HEK293 (cell line): ENCODE data around the gene PXYLP1.

Experiments
- CTCF ChIA-PET: fragments of 350-600 bp; formaldehyde crosslinking; extraction: SDS; loops from one replicate; lab custom pipeline; 2021; ENCODE audit warnings: antibody characterized with exemption; lab: Yijun Ruan, JAX
- POLR2A ChIA-PET: fragments of 300-600 bp; formaldehyde crosslinking; extraction: SDS; loops from one replicate; lab custom pipeline; 2020; ENCODE audit warnings: antibody characterized with exemption, inconsistent platforms; lab: Yijun Ruan, JAX
- H3K27ac ChIP-seq: fragments of 200-500 bp; sonication (Bioruptor generic); 2 replicates; pipeline ENCODE4 v1.5.1; 2014; ENCODE audit warnings: low read depth, low read length, control low read depth, inconsistent platforms; ENCODE audit errors: extremely low read depth
- H3K36me3 ChIP-seq, 2 experiments: fragments of 200-500 bp in 1 of 2; sonication (Bioruptor generic) in 1 of 2; 1 replicate in 1 of 2; 2 replicates in 1 of 2; pipeline ENCODE4 v1.5.1; 2014 to 2017; ENCODE audit warnings: inconsistent platforms in 2 of 2, low read length in 2 of 2; ENCODE audit not compliant: control insufficient read depth in 2 of 2, insufficient read depth in 1 of 2
- H3K4me1 ChIP-seq: fragments of 200-500 bp; sonication (Bioruptor generic); 2 replicates; pipeline ENCODE4 v1.5.1; 2014; ENCODE audit warnings: mild to moderate bottlenecking, low read length, inconsistent platforms; ENCODE audit not compliant: control insufficient read depth, insufficient read depth
- H3K4me3 ChIP-seq: 2 replicates; pipeline ENCODE4 v1.5.1; 2011; ENCODE audit warnings: low read depth, mild to moderate bottlenecking, control low read depth, low read length, moderate library complexity
- H3K9me3 ChIP-seq: fragments of 200-500 bp; sonication (Bioruptor generic); 2 replicates; pipeline ENCODE4 v1.5.1; 2014; ENCODE audit warnings: low read depth, low read length, inconsistent platforms; ENCODE audit not compliant: control insufficient read depth, insufficient read depth
- ATF2 ChIP-seq: fragments of 450-650 bp; formaldehyde crosslinking; IDR thresholded peaks from 2 replicates; pipeline ENCODE4 v1.5.1; 2016; ENCODE audit warnings: missing biosample characterization, missing genetic modification characterization, low read depth
- GLIS1 ChIP-seq: fragments of 450-650 bp; formaldehyde crosslinking; IDR thresholded peaks from 2 replicates; pipeline ENCODE4 v1.5.1; 2016; ENCODE audit warnings: missing biosample characterization, missing genetic modification characterization
- HIC1 ChIP-seq: fragments of 450-650 bp; formaldehyde crosslinking; IDR thresholded peaks from 2 replicates; pipeline ENCODE4 v1.5.1; 2016; ENCODE audit warnings: missing biosample characterization, missing genetic modification characterization
- KLF10 ChIP-seq: fragments of 450-650 bp; IDR thresholded peaks from 2 replicates; pipeline ENCODE4 v1.5.1; 2018; ENCODE audit warnings: missing biosample characterization, mild to moderate bottlenecking, missing genetic modification characterization
- KLF8 ChIP-seq: fragments of 450-650 bp; formaldehyde crosslinking; IDR thresholded peaks from 2 replicates; pipeline ENCODE4 v1.5.1; 2016; ENCODE audit warnings: missing biosample characterization, missing genetic modification characterization
- KLF9 ChIP-seq: fragments of 450-650 bp; formaldehyde crosslinking; IDR thresholded peaks from 2 replicates; pipeline ENCODE4 v1.5.1; 2016; ENCODE audit warnings: missing biosample characterization, missing genetic modification characterization, low read depth
- OSR2 ChIP-seq: fragments of 450-650 bp; formaldehyde crosslinking; IDR thresholded peaks from 2 replicates; pipeline ENCODE4 v1.5.1; 2016; ENCODE audit warnings: missing biosample characterization, missing genetic modification characterization
- PRDM1 ChIP-seq: fragments of 450-650 bp; formaldehyde crosslinking; IDR thresholded peaks from 2 replicates; pipeline ENCODE4; 2016; ENCODE audit warnings: missing biosample characterization, missing genetic modification characterization
- SP2 ChIP-seq: fragments of 450-650 bp; formaldehyde crosslinking; IDR thresholded peaks from 2 replicates; pipeline ENCODE4 v1.5.1; 2016; ENCODE audit warnings: missing biosample characterization, missing genetic modification characterization
- YY1 ChIP-seq: fragments of 450-650 bp; formaldehyde crosslinking; IDR thresholded peaks from 2 replicates; pipeline ENCODE4 v1.5.1; 2018; ENCODE audit warnings: missing biosample characterization, missing genetic modification characterization
- ZFP41 ChIP-seq: fragments of 450-650 bp; formaldehyde crosslinking; IDR thresholded peaks from 2 replicates; pipeline ENCODE4 v1.5.1; 2016; ENCODE audit warnings: missing biosample characterization, missing genetic modification characterization, borderline replicate concordance
- ZIC2 ChIP-seq: fragments of 450-650 bp; formaldehyde crosslinking; IDR thresholded peaks from 2 replicates; pipeline ENCODE4 v1.5.1; 2016; ENCODE audit warnings: missing biosample characterization, missing genetic modification characterization
- ZNF221 ChIP-seq: fragments of 450-650 bp; formaldehyde crosslinking; IDR thresholded peaks from 2 replicates; pipeline ENCODE4 v1.5.1; 2017; ENCODE audit warnings: missing biosample characterization, missing genetic modification characterization, borderline replicate concordance
- ZNF362 ChIP-seq: fragments of 450-650 bp; formaldehyde crosslinking; IDR thresholded peaks from 2 replicates; pipeline ENCODE4 v1.5.1; 2016; ENCODE audit warnings: missing biosample characterization, missing genetic modification characterization
- ZNF449 ChIP-seq: fragments of 450-650 bp; formaldehyde crosslinking; IDR thresholded peaks from 2 replicates; pipeline ENCODE4 v1.5.1; 2017; ENCODE audit warnings: missing biosample characterization, mild to moderate bottlenecking, missing genetic modification characterization, moderate library complexity
- ZNF521 ChIP-seq: fragments of 450-650 bp; formaldehyde crosslinking; IDR thresholded peaks from 2 replicates; pipeline ENCODE4 v1.5.1; 2017; ENCODE audit warnings: missing biosample characterization, mild to moderate bottlenecking, missing genetic modification characterization
- ZNF580 ChIP-seq: fragments of 450-650 bp; formaldehyde crosslinking; IDR thresholded peaks from 2 replicates; pipeline ENCODE4 v1.5.1; 2016; ENCODE audit warnings: missing biosample characterization, missing genetic modification characterization
- ZNF600 ChIP-seq: fragments of 450-650 bp; formaldehyde crosslinking; IDR thresholded peaks from 2 replicates; pipeline ENCODE4 v1.5.1; 2016; ENCODE audit warnings: missing biosample characterization, missing genetic modification characterization
- ZNF660 ChIP-seq: fragments of 450-650 bp; IDR thresholded peaks from 2 replicates; pipeline ENCODE4 v1.5.1; 2018; ENCODE audit warnings: missing biosample characterization, mild to moderate bottlenecking, missing genetic modification characterization

PXYLP1 gene

GRCh38 chr3:141330235-141330634 lies 98.6 kb downstream of the PXYLP1 start:
- ChIA-PET CTCF (interaction anchor here (1.8 kb wide), 1 partner anchor 18 kb away, joined by 5 read pairs; no protein-coding TSS in a partner anchor), POLR2A (interaction anchor here (0.7 kb wide), 1 partner anchor 19 kb away, joined by 6 read pairs; no protein-coding TSS in a partner anchor)
- Histone ChIP-seq H3K27ac (no peak overlapping the region), H3K36me3 (no peaks in the 10 kb centered on the region), H3K4me3 (no peak overlapping the region), H3K9me3 (no peaks in the 10 kb centered on the region), H3K4me1 (no peaks in the 10 kb centered on the region)
- TF ChIP-seq ATF2 (tag by site-specific recombination) = peak; percentile 68
- no peak for TF ChIP-seq ZFP41 (tag by site-specific recombination)
- TF ChIP-seq KLF10 (tag by site-specific recombination) = no peak
- TF ChIP-seq ZNF521 (tag by site-specific recombination) = no peak
- no peak for TF ChIP-seq ZNF580
- no peak for TF ChIP-seq ZNF362 (tag by site-specific recombination)

- ChIA-PET CTCF (interaction anchor here (1.4 to 1.8 kb wide), 3 partner anchors 19 to 124 kb away, joined by 3 to 5 read pairs (median 4); no protein-coding TSS in a partner anchor), POLR2A (no interaction called here)
- H3K4me3 ChIP-seq = no peak overlapping the region
- H3K36me3 ChIP-seq = no peaks in the 10 kb centered on the region
- H3K4me1 ChIP-seq = no peaks in the 10 kb centered on the region
- no peaks in the 10 kb centered on the region for H3K9me3 ChIP-seq
- H3K27ac ChIP-seq = no peak overlapping the region
- TF ChIP-seq ZNF449 (tag by site-specific recombination) (no peak), ZNF221 (tag by site-specific recombination) (no peak), KLF8 (no peak), ZIC2 (tag by site-specific recombination) (no peak), SP2 (tag by site-specific recombination) (no peak), YY1 (no peak), PRDM1 (no peak), KLF9 (no peak), OSR2 (tag by site-specific recombination) (no peak)
- TF ChIP-seq, all 188 proteins: peak for 0
These were observed 99.2 kb downstream of the PXYLP1 start for GRCh38 chr3:141330718-141331376.

GRCh38 chr3:141331377-141332318 lies 100.0 kb downstream of the PXYLP1 start:
- no peak overlapping the region for H3K4me3 ChIP-seq
- H3K9me3 ChIP-seq = no peaks in the 10 kb centered on the region
- POLR2A ChIA-PET = no interaction called here
- CTCF ChIA-PET = interaction anchor here (0.7 to 1.8 kb wide), 5 partner anchors 13 to 229 kb away, joined by 3 to 5 read pairs (median 3); no protein-coding TSS in a partner anchor
- H3K4me1 ChIP-seq = no peaks in the 10 kb centered on the region
- no peak overlapping the region for H3K27ac ChIP-seq
- H3K36me3 ChIP-seq = no peaks in the 10 kb centered on the region
- TF ChIP-seq GLIS1 (tag by site-specific recombination) = peak; percentile 76
- peak; percentile 41; the same call in 1 of the 2 replicates for TF ChIP-seq HIC1 (tag by site-specific recombination)
- TF ChIP-seq ZNF660 (tag by site-specific recombination) = 0 out of 2 replicates have a peak, but pooled peaks have one; percentile 54
- TF ChIP-seq ZNF600 (tag by site-specific recombination) = 0 out of 2 replicates have a peak, but pooled peaks have one; percentile 24
- TF ChIP-seq ZNF449 (tag by site-specific recombination) = no peak
